ENCODE results near the gene CHGA.

DNA sequence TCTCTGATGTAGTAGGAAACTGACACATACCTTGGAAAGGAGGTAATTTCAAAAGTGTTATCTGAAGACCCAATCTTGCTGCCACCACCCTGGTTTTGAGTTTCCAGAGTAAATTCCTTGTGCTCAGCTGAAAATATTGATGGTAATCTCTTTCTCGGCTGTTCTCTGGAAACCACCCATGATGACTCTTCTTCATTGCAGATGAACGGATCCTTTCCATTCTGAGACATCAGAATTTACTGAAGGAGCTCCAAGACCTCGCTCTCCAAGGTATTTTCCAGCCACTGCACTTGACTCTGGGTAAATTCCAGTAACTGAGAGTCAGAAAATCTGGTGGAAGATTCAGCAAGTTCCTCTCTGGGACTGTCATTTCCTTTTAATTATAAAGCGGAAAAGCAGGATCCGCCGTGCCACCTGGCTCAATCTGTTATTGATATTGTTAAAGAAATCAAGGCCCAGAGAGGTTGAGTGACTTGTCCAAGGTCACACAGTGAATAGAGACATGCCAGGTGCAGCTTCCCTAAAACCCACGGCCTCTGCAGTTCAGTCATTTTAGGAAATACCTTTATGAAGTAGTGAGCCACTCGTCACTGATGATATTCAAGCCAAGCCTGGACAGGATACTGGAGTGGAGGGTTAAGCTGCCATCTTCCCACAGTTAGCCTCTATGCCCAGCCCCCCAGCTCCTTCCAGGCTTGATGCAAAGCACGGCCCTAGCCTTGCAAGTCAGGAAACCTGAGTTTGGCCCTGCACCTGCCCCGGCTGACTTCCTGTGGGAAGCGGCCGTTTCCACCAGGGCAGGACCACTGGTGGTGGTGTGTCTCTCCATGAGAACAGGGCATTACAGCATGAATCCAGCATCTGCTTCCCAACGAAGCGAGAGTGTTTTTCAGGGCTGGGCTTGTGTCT lies 4.7 kb downstream of the CHGA start:
- TF ChIP-seq, protein P1, sequence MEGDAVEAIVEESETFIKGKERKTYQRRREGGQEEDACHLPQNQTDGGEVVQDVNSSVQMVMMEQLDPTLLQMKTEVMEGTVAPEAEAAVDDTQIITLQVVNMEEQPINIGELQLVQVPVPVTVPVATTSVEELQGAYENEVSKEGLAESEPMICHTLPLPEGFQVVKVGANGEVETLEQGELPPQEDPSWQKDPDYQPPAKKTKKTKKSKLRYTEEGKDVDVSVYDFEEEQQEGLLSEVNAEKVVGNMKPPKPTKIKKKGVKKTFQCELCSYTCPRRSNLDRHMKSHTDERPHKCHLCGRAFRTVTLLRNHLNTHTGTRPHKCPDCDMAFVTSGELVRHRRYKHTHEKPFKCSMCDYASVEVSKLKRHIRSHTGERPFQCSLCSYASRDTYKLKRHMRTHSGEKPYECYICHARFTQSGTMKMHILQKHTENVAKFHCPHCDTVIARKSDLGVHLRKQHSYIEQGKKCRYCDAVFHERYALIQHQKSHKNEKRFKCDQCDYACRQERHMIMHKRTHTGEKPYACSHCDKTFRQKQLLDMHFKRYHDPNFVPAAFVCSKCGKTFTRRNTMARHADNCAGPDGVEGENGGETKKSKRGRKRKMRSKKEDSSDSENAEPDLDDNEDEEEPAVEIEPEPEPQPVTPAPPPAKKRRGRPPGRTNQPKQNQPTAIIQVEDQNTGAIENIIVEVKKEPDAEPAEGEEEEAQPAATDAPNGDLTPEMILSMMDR (IDR thresholded peaks at IDR 0.05), result no peak
- TF ChIP-seq TCF7L2 (IDR thresholded peaks at IDR 0.05; ENCODE audit: low read depth, low read length) (no peak), POLR2AphosphoS5 (IDR thresholded peaks at IDR 0.05; ENCODE audit: low read depth, low read length) (no peak)

Data from Panc1 (cell line).